Peyer's patch (tissue), 4 donors: ENCODE results near the gene ARF6.

Experiments used
- POLR2A ChIP-seq, 2 donors: fragments of 450-650 bp; IDR thresholded peaks; one replicate each; pipeline ENCODE4 v1.5.1; 2017; ENCODE audit warnings: antibody characterized with exemption in 2 of 2, mild to moderate bottlenecking in 2 of 2, moderate library complexity in 2 of 2
- TF ChIP-seq, protein P1 (sequence below), 6 experiments: fragments of 450-650 bp in 4 of 6; fragments of 200-600 bp in 2 of 6; sonication (generic) in 1 of 6; IDR thresholded peaks; one replicate each; pipeline ENCODE4 v1.5.1; 2017 to 2019; ENCODE audit warnings: antibody characterized with exemption in 6 of 6, mild to moderate bottlenecking in 3 of 6, moderate library complexity in 1 of 6

DNA sequence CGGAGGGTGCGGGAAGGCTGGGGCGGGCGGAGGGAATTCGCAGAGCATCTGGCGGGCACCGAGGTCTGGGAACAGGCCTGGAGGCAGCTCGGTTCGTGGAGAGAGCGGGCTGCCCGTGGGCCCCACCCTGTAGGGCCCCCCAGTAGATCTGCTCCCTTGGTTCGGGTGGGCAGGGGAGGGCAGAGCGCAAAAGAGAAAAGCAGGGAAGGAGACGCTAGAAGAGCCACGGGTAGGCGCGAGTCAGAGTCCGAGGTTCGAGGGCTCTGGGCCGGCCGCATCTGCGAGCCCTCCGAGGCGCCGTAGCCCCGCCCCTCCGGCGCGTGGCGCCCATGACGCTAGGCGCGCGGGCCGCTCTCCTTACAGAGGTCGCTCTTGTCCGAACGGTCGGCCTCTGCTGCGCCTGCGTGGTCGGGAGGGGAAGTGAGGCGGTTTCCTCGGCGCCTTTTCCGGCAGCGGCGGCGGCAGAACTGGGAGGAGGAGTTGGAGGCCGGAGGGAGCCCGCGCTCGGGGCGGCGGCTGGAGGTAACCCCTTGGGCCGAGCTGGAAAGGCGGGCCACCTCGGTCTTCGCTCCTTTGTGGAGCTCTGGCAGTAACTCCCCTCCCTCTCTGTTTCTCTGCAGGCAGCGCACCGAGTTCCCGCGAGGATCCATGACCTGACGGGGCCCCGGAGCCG, at the start of gene ARF6:
- TF ChIP-seq POLR2A (IDR thresholded peaks at IDR 0.05), result peak; percentile 95 to 98
- TF ChIP-seq, protein P1, sequence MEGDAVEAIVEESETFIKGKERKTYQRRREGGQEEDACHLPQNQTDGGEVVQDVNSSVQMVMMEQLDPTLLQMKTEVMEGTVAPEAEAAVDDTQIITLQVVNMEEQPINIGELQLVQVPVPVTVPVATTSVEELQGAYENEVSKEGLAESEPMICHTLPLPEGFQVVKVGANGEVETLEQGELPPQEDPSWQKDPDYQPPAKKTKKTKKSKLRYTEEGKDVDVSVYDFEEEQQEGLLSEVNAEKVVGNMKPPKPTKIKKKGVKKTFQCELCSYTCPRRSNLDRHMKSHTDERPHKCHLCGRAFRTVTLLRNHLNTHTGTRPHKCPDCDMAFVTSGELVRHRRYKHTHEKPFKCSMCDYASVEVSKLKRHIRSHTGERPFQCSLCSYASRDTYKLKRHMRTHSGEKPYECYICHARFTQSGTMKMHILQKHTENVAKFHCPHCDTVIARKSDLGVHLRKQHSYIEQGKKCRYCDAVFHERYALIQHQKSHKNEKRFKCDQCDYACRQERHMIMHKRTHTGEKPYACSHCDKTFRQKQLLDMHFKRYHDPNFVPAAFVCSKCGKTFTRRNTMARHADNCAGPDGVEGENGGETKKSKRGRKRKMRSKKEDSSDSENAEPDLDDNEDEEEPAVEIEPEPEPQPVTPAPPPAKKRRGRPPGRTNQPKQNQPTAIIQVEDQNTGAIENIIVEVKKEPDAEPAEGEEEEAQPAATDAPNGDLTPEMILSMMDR (IDR thresholded peaks at IDR 0.05), result peak in 3 of 6 experiments; percentile 7 to 42 (median 24)
